A549 (cell line): ENCODE results near the gene GAD2. TPM values are rescaled to one million over a fixed set of nuclear protein-coding genes. Genes with fewer than 3 reads are reported as not detected.

Source experiments
- ATAC-seq, 2 experiments: fragments of 200-7000 bp in 1 of 2; fragments of >200 bp in 1 of 2; cut with Nextera tagmentation in 1 of 2; cut with Tn5 transposase in 1 of 2; 3 replicates each; pipeline versions ENCODE4 v1.8.0 to v1.9.1; 2018 to 2020; ENCODE audit warnings: mild to moderate bottlenecking in 1 of 2, moderate library complexity in 1 of 2
- CTCF ChIA-PET: fragments of 300-600 bp; sonication (Branson Sonifier 250); formaldehyde crosslinking; extraction: SDS; loops from one replicate; lab custom pipeline; 2021; ENCODE audit warnings: antibody characterized with exemption, inconsistent platforms; lab: Yijun Ruan, JAX
- POLR2A ChIA-PET: fragments of 350-600 bp; formaldehyde crosslinking; extraction: SDS; loops from one replicate; lab custom pipeline; 2021; ENCODE audit warnings: antibody characterized with exemption, inconsistent platforms; lab: Yijun Ruan, JAX
- DNase-seq, 2 experiments: peaks; one replicate each; pipeline versions ENCODE4 v3.0.0 to v3.0.0-alpha.2; 2011 to 2016; ENCODE audit warnings: low read depth in 1 of 2, low spot score in 1 of 2
- FAIRE-seq: peaks from 2 replicates; lab custom pipeline; 2011; peaks lifted over from hg19 to GRCh38; lab: Jason Lieb, UNC
- H3K27ac ChIP-seq, 2 experiments: fragments of >200 bp; sonication (Bioruptor Twin); formaldehyde crosslinking; 3 replicates each; pipeline ENCODE4 v1.5.1; 2016 to 2017
- H3K4me1 ChIP-seq: fragments of >200 bp; sonication (Bioruptor Twin); formaldehyde crosslinking; 3 replicates; pipeline ENCODE4 v1.6.1; 2016
- H3K4me2 ChIP-seq: fragments of >200 bp; sonication (Bioruptor Twin); formaldehyde crosslinking; 3 replicates; pipeline ENCODE4 v1.6.1; 2016
- H3K4me3 ChIP-seq: fragments of >200 bp; sonication (Bioruptor Twin); formaldehyde crosslinking; 3 replicates; pipeline ENCODE4 v1.5.1; 2016
- H3K9me3 ChIP-seq: fragments of >200 bp; sonication (Bioruptor Twin); formaldehyde crosslinking; 3 replicates; pipeline ENCODE4 v1.6.1; 2016
- ATOH8 ChIP-seq: fragments of 250-450 bp; sonication (Bioruptor Pico); IDR thresholded peaks from 2 replicates; pipeline ENCODE4 v1.5.0; 2020; ENCODE audit warnings: low read depth, mild to moderate bottlenecking, moderate library complexity
- BHLHE40 ChIP-seq: IDR thresholded peaks from 2 replicates; pipeline ENCODE4 v1.6.1; 2012; ENCODE audit warnings: low read depth, low read length, inconsistent platforms
- CBX2 ChIP-seq: fragments of 200-600 bp; sonication (generic); IDR thresholded peaks from 2 replicates; pipeline ENCODE4 v1.6.1; 2016; ENCODE audit warnings: low read depth, mild to moderate bottlenecking, borderline replicate concordance
- CBX8 ChIP-seq: fragments of 200-600 bp; sonication (generic); IDR thresholded peaks from 2 replicates; pipeline ENCODE4 v1.6.1; 2016
- CHD2 ChIP-seq: fragments of 150-350 bp; IDR thresholded peaks from 2 replicates; pipeline ENCODE4 v1.6.1; 2014; ENCODE audit warnings: low read length; ENCODE audit not compliant: partially characterized antibody
- EHMT2 ChIP-seq: fragments of 200-600 bp; sonication (generic); IDR thresholded peaks from 2 replicates; pipeline ENCODE4 v1.6.1; 2016; ENCODE audit warnings: antibody characterized with exemption, low read depth, mild to moderate bottlenecking, moderate library complexity
- ESRRA ChIP-seq: fragments of 150-350 bp; IDR thresholded peaks from 2 replicates; pipeline ENCODE4 v1.6.1; 2014; ENCODE audit warnings: mild to moderate bottlenecking, low read length, borderline replicate concordance
- FOXS1 ChIP-seq: fragments of 250-450 bp; sonication (Bioruptor Pico); IDR thresholded peaks from 2 replicates; pipeline ENCODE4 v1.5.0; 2020; ENCODE audit warnings: mild to moderate bottlenecking, moderate library complexity
- HDAC2 ChIP-seq: fragments of 200-600 bp; sonication (generic); IDR thresholded peaks from 2 replicates; pipeline ENCODE4 v1.6.1; 2016
- HEYL ChIP-seq: fragments of 250-450 bp; sonication (Bioruptor Pico); IDR thresholded peaks from 2 replicates; pipeline ENCODE4 v1.8.0; 2021; ENCODE audit warnings: mild to moderate bottlenecking, moderate library complexity
- HOXA7 ChIP-seq: fragments of 250-450 bp; sonication (Bioruptor Pico); IDR thresholded peaks from 2 replicates; pipeline ENCODE4 v1.5.0; 2020; ENCODE audit warnings: mild to moderate bottlenecking, moderate library complexity
- HOXB5 ChIP-seq: fragments of 250-450 bp; sonication (Bioruptor Pico); IDR thresholded peaks from 2 replicates; pipeline ENCODE4 v1.5.0; 2020; ENCODE audit warnings: mild to moderate bottlenecking, moderate library complexity
- JUN ChIP-seq, 2 experiments: fragments of >200 bp; sonication (Bioruptor Twin); formaldehyde crosslinking; IDR thresholded peaks; 2 replicates in 1 of 2; 3 replicates in 1 of 2; pipeline ENCODE4 v1.6.1; 2016 to 2017
- JUNB ChIP-seq: fragments of >200 bp; sonication (Bioruptor Twin); formaldehyde crosslinking; IDR thresholded peaks from 2 replicates; pipeline ENCODE4 v1.6.1; 2016
- KDM1A ChIP-seq: fragments of 200-600 bp; sonication (generic); IDR thresholded peaks from 2 replicates; pipeline ENCODE4 v1.6.1; 2016; ENCODE audit warnings: low read depth, mild to moderate bottlenecking
- KDM5A ChIP-seq: fragments of 200-600 bp; sonication (generic); IDR thresholded peaks from 2 replicates; pipeline ENCODE4 v1.6.1; 2016; ENCODE audit warnings: antibody characterized with exemption, mild to moderate bottlenecking
- MYC ChIP-seq: IDR thresholded peaks from 2 replicates; pipeline ENCODE4 v1.6.1; 2012; ENCODE audit warnings: mild to moderate bottlenecking, inconsistent platforms, low read length, improper control_type of control experiment, borderline replicate concordance
- NR3C1 ChIP-seq: fragments of >200 bp; sonication (Bioruptor Twin); formaldehyde crosslinking; IDR thresholded peaks from 3 replicates; pipeline ENCODE4 v1.6.1; 2017
- PBX3 ChIP-seq: IDR thresholded peaks from 2 replicates; pipeline ENCODE4 v1.6.1; 2012
- PHF8 ChIP-seq: fragments of 200-600 bp; sonication (generic); IDR thresholded peaks from 2 replicates; pipeline ENCODE4 v1.6.1; 2016; ENCODE audit warnings: low read depth, mild to moderate bottlenecking, antibody characterized with exemption, moderate library complexity, borderline replicate concordance
- POLR2A ChIP-seq: IDR thresholded peaks from 2 replicates; pipeline ENCODE4 v1.6.1; 2012; ENCODE audit warnings: mild to moderate bottlenecking, low read length
- POLR2AphosphoS2 ChIP-seq: conservative IDR thresholded peaks from 2 replicates; pipeline ENCODE4 v1.6.1; 2012; ENCODE audit warnings: low read length, improper control_type of control experiment, inconsistent platforms
- RAD21 ChIP-seq, 2 experiments: fragments of >200 bp in 1 of 2; sonication (Bioruptor Twin) in 1 of 2; formaldehyde crosslinking in 1 of 2; IDR thresholded peaks in 1 of 2; conservative IDR thresholded peaks in 1 of 2; 2 replicates in 1 of 2; 3 replicates in 1 of 2; pipeline ENCODE4 v1.6.1; 2012 to 2018; ENCODE audit warnings: inconsistent platforms in 1 of 2
- RARB ChIP-seq: fragments of 250-450 bp; sonication (Bioruptor Pico); IDR thresholded peaks from 2 replicates; pipeline ENCODE4 v1.8.0; 2021; ENCODE audit warnings: mild to moderate bottlenecking, moderate library complexity
- RFX5 ChIP-seq: fragments of 450-650 bp; IDR thresholded peaks from 2 replicates; pipeline ENCODE4 v1.7.1; 2014; ENCODE audit warnings: antibody characterized with exemption, mild to moderate bottlenecking, moderate library complexity
- ZC3H11A ChIP-seq: fragments of 450-650 bp; IDR thresholded peaks from 2 replicates; pipeline ENCODE4 v1.6.1; 2014; ENCODE audit warnings: antibody characterized with exemption, mild to moderate bottlenecking
- ZFP36 ChIP-seq: fragments of 450-650 bp; IDR thresholded peaks from 2 replicates; pipeline ENCODE4 v1.6.1; 2014; ENCODE audit warnings: borderline replicate concordance; ENCODE audit not compliant: partially characterized antibody
- ZSCAN20 ChIP-seq: fragments of 250-450 bp; sonication (Bioruptor Pico); IDR thresholded peaks from 2 replicates; pipeline ENCODE4 v1.8.0; 2022; ENCODE audit warnings: mild to moderate bottlenecking, moderate library complexity
- WGBS: methylation state at CpG from one replicate; pipeline ENCODE4 v1.1.6; 2017; ENCODE audit errors: missing lambda C conversion rate; 5-methylcytosine and 5-hydroxymethylcytosine counted together
- polyA plus RNA-seq, 4 experiments: library from polyadenylated mRNA; depleted of rRNA in 3 of 4; stranded (reverse); fragments of >200 nt; fragmentation: RNase III in 1 of 4; extraction: RNeasy Plus Mini Kit Qiagen cat#74134 plus additional on column Dnase treatment in 1 of 4; gene quantifications; 2 replicates in 3 of 4; 3 replicates in 1 of 4; pipeline ENCODE4 v1.2.3, GENCODE V29; 2011 to 2017

Gene GAD2
- polyA plus RNA-seq, 2 of the 4 experiments (the other 2 are of a cell fraction), result not detected

GRCh38 chr10:26205223-26205622, 11.4 kb upstream of the GAD2 start:
- Histone ChIP-seq H3K9me3 (0 out of 3 replicates have a peak, but pooled peaks cover 2% of the 10 kb centered on the region), H3K4me2 (no peak overlapping the region), H3K4me1 (no peaks in the 10 kb centered on the region), H3K27ac (no peak overlapping the region), H3K4me3 (no peak overlapping the region)
- TF ChIP-seq HOXA7 (CRISPR knock-in tag) (no peak), HOXB5 (CRISPR knock-in tag) (no peak), JUN (IDR thresholded peaks at IDR 0.05) (no peak), EHMT2 (no peak), HEYL (no peak), JUNB (no peak), MYC (no peak), PHF8 (no peak), ZC3H11A (no peak), CHD2 (no peak), CBX8 (no peak), KDM1A (no peak), ZFP36 (no peak), PBX3 (no peak), RARB (CRISPR knock-in tag) (no peak)
- FAIRE-seq (no peak), ATAC-seq (no peak), DNase-seq (no peak)
- POLR2A ChIA-PET, result interaction anchor here (0.7 kb wide), 1 partner anchor 21 kb away, joined by 3 read pairs; no protein-coding TSS in a partner anchor
- WGBS, result 6% methylated on average over 2 of the region's 2 CpGs
- CTCF ChIA-PET, result interaction anchor here (0.7 to 1.2 kb wide), 3 partner anchors 14 to 207 kb away, joined by 3 read pairs; no protein-coding TSS in a partner anchor

- POLR2A ChIA-PET, result no interaction called here
- no peak overlapping the region for H3K27ac ChIP-seq
- no peak for FAIRE-seq
- H3K4me1 ChIP-seq, result peaks cover 11% of the 10 kb centered on the region; the same call in 1 of the 3 replicates
- 37% methylated on average over 23 of the region's 37 CpGs for WGBS
- CTCF ChIA-PET, result no interaction called here
- no peak overlapping the region for H3K4me2 ChIP-seq
- DNase-seq, result no peak
- 0 out of 3 replicates have a peak, but pooled peaks cover 2% of the 10 kb centered on the region for H3K9me3 ChIP-seq
- ATAC-seq, result no peak
- H3K4me3 ChIP-seq, result no peak overlapping the region
- no peak for TF ChIP-seq KDM5A
- TF ChIP-seq ESRRA, result no peak
- no peak for TF ChIP-seq CHD2
- TF ChIP-seq KDM1A, result no peak
- TF ChIP-seq HOXA7 (CRISPR knock-in tag), result no peak
- no peak for TF ChIP-seq ZSCAN20 (CRISPR knock-in tag)
- TF ChIP-seq, all 56 proteins: peak for 0
Observed at GRCh38 chr10:26211781-26212444, 4.7 kb upstream of the GAD2 start.

GRCh38 chr10:26212511-26212910, 4.1 kb upstream of the GAD2 start:
- Histone ChIP-seq H3K4me2 (no peak overlapping the region), H3K4me3 (no peak overlapping the region), H3K4me1 (peaks cover 16% of the 10 kb centered on the region; the same call in 1 of the 3 replicates), H3K9me3 (no peaks in the 10 kb centered on the region), H3K27ac (no peak overlapping the region)
- WGBS, result 9% methylated on average over 12 of the region's 12 CpGs
- TF ChIP-seq PBX3, result no peak
- TF ChIP-seq POLR2A, result no peak
- TF ChIP-seq FOXS1 (CRISPR knock-in tag), result no peak
- TF ChIP-seq RFX5, result no peak
- TF ChIP-seq RARB (CRISPR knock-in tag), result no peak
- no peak for TF ChIP-seq CBX2
- no peak for TF ChIP-seq CHD2
- TF ChIP-seq POLR2AphosphoS2, result no peak
- TF ChIP-seq ATOH8 (CRISPR knock-in tag), result no peak
- TF ChIP-seq HDAC2, result no peak
- no peak for TF ChIP-seq CBX8
- no peak for TF ChIP-seq NR3C1
- TF ChIP-seq RAD21 (conservative IDR thresholded peaks at IDR 0.05 in 1 of 2, IDR thresholded peaks at IDR 0.05 in 1 of 2), result no peak
- TF ChIP-seq BHLHE40, result no peak
- ChIA-PET CTCF (no interaction called here), POLR2A (no interaction called here)
- DNase-seq, result no peak
- ATAC-seq, result no peak
- no peak for FAIRE-seq
